ENCODE results near the gene IL17C.
A peak's percentile ranks its signal among the peaks of the same experiment; 100 is the strongest.
"Not testable (repeated sequence)": the region's sequence is repeated elsewhere in the genome, so short reads cannot be mapped to it uniquely, and the experiment has no call there.

IL17C gene, protein sequence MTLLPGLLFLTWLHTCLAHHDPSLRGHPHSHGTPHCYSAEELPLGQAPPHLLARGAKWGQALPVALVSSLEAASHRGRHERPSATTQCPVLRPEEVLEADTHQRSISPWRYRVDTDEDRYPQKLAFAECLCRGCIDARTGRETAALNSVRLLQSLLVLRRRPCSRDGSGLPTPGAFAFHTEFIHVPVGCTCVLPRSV

DNA sequence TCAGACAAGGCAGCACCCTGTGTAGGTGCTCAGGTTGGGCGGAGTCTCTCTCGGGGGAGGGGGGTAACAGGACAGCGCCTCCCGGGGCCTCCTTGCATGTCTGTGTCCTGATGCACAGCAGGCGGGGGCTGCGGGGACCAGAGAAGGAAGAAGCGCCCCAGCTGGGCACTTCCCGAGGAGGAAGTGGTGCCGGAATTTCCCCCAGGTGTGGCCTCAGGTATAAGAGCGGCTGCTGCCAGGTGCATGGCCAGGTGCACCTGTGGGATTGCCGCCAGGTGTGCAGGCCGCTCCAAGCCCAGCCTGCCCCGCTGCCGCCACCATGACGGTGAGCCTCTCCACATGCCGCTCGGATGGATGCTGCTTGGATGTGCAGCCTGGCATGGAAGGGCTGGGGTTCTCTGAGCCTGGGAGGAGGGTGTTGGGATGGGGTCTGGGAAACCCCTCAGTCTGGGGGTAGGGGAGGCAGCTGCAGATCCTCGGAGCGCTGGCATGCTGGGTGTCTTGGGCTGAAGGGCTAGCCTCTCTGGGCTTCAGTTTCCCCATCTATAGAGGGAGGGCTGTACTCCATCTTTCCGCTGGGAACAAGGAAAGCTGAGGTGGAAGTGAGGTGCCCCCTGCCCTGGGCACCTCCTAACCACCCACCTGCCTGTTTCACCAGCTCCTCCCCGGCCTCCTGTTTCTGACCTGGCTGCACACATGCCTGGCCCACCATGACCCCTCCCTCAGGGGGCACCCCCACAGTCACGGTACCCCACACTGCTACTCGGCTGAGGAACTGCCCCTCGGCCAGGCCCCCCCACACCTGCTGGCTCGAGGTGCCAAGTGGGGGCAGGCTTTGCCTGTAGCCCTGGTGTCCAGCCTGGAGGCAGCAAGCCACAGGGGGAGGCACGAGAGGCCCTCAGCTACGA, at the start of gene IL17C:
Gene IL17C, plus strand, starts transcription at position 250 of the 908 bp plus-strand sequence. Its CDS starts 70 bp downstream, at position 320.
- DNase-seq = peak; percentile 58

GRCh38 chr16:88588754-88589153, 49.6 kb upstream of the IL17C start:
- no peak for DNase-seq

GRCh38 chr16:88589441-88589840, 48.9 kb upstream of the IL17C start:
- DNase-seq = no peak

- DNase-seq = no peak
Measured at GRCh38 chr16:88591577-88592021, 46.8 kb upstream of the IL17C start.

DNA sequence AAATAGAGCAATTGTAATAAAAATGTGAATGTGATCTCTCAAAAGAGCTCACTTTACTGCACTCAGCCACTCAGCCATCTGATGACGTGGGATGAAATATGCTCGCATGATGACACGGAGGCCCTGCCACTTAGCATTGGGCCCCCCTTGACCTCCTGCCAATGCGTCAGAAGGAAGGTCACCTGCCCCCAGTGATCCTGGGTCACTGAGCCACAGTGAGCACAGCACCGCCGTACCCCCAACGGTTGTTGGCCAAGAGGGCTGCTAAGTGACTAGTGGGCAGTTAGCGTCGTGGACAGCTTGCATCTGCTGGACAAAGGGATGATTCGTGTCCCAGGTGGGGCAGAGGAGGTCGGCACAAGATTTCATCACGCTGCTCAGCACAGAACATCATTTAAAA, 45.3 kb upstream of the IL17C start:
- no peak for DNase-seq

- no peak for DNase-seq
Measured at GRCh38 chr16:88593489-88593888, 44.9 kb upstream of the IL17C start.

- no peak for DNase-seq
Measured at GRCh38 chr16:88593910-88594309, 44.5 kb upstream of the IL17C start.

- no peak for DNase-seq
Measured at GRCh38 chr16:88595101-88595500, 43.3 kb upstream of the IL17C start.

GRCh38 chr16:88595921-88596320, 42.5 kb upstream of the IL17C start:
- no peak for DNase-seq

- DNase-seq = no peak
Measured at GRCh38 chr16:88596483-88596882, 41.9 kb upstream of the IL17C start.

- DNase-seq = no peak
Measured at GRCh38 chr16:88597856-88598491, 40.4 kb upstream of the IL17C start.

- DNase-seq = no peak
Measured at GRCh38 chr16:88599092-88599733, 39.2 kb upstream of the IL17C start.

- no peak for DNase-seq
Measured at GRCh38 chr16:88599825-88600538, 38.4 kb upstream of the IL17C start.

DNA sequence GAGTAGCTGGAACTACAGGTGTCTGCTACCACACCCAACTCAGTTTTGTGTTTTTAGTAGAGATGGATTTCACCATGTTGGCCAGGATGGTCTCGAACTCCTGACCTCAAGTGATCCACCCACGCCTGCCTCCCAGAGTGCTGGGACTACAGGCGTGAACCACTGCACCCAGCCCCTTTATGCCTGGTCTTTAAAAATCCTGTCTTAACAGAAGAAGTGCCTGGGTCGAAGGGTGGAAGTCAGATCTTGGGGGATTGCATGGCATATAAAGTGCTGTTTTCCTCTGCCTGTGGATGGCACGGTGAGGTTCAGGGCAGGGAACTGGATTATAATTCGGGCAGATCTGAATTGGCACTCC, 37.9 kb upstream of the IL17C start:
- no peak for DNase-seq

DNA sequence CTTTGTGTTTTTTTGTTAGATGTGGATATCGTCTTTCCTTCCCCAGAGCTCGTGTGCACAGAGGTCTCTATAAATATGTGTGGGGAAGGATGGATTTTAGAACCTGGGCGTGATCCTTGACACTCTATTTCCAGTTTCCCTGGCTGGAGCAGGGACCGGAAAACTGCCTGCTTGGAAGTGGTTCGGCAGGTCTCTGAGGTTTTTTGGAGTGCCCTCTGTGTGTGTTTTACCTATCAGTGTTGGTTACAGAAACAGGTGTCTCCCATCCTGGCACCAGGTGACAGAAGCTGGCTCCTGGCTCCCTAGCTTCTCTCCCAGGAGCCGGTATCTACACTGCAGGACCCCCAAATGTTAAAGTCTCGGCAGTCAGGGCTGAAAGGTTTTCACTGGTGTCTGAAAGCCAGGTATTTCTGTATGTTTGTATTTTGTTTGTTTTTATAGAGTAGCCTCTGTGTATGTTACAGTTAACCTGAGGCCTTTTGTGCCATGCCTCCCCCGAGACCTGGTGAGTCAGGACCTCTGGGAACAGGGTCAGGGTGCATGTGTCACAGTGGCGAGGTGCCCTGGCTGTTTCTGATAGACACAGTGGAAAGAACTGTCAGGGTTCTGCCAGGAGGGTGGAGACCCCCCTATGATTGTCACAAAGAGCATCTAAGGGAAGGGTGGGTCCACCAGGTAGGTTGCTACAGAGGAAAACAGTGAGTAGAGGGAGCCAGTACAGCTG, 36.9 kb upstream of the IL17C start:
- DNase-seq = no peak

DNA sequence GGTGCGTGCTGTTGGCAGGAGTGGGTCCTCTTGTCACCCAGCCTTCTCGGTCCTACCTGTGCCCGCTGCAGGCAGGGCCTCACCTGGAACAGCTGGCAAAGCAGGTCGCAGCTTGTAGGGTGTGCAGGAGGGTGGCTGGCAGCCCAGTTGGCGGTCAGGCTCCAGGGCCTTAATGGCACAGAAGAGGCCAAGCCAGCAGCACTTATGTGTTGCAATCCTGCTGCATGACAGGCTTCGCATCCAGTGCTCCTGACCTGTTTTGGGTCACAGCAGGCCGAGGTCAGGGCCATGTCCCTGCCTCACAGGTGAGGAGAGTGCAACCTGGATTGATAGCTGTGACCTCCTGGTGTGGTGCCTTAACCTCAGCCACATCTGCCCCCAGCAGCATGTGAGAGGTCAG, 36.3 kb upstream of the IL17C start:
- DNase-seq = no peak

- no peak for DNase-seq
Measured at GRCh38 chr16:88605186-88606147, 32.9 kb upstream of the IL17C start.

DNA sequence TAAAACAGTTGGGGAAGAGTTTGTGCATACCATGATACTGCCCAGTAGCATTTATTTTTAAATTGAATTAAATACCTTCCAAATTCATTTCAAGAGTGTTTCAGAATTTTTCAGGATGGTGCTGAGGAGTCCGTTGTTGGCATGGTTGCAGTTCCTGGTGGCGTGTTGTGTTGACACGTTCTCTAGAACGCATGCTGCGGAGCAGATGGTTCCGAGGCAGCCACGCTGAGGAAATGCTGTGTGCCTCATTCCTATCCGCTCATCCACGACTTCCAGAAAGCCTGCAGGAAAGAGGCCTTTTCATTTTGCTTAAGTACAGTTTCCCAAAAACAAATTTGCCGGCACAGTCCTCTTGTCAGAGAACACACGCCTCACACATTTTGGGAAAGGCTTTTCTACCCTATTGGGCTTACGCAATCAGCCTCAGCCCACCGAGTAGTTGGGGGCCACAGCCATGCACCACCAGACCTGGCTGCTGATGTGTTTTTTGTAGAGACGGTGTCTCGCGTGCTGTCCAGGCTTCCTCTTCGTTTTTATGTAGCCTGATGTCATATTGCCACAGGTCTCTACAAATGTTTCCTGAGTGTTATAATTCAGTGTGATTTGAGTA, 32.1 kb upstream of the IL17C start:
- DNase-seq = no peak

GRCh38 chr16:88608076-88608475, 30.3 kb upstream of the IL17C start:
- no peak for DNase-seq

- not testable (repeated sequence) for DNase-seq
Measured at GRCh38 chr16:88609426-88609825, 28.9 kb upstream of the IL17C start.

Measured in NCI-H2171 (cell line).